Kidney (tissue), 14 donors: ENCODE data around the gene CARD9. TPM values are rescaled to one million over a fixed set of nuclear protein-coding genes. Genes with fewer than 3 reads are reported as not detected.

Experiments used
- DNase-seq, 5 donors: peaks; one replicate each; pipeline ENCODE4 v3.0.0-alpha.2; 2013 to 2020
- FAIRE-seq: peaks from 2 replicates; lab custom pipeline; 2012; peaks lifted over from hg19 to GRCh38; lab: Jason Lieb, UNC
- H3K27ac ChIP-seq, 2 donors: one replicate each; pipeline ENCODE4 v1.7.0; 2013; ENCODE audit warnings: low read depth in 2 of 2, low read length in 2 of 2, inconsistent platforms in 1 of 2
- H3K27me3 ChIP-seq: one replicate; pipeline ENCODE4 v1.7.1; 2013; ENCODE audit warnings: low read length, inconsistent platforms; ENCODE audit not compliant: control insufficient read depth, insufficient read depth
- H3K36me3 ChIP-seq, 3 donors: one replicate each; pipeline versions ENCODE4 v1.7.0 to v1.7.1; 2013; ENCODE audit warnings: low read length in 3 of 3, control low read depth in 1 of 3, inconsistent platforms in 1 of 3; ENCODE audit not compliant: insufficient read depth in 3 of 3, control insufficient read depth in 2 of 3
- H3K4me1 ChIP-seq, 3 donors: one replicate each; pipeline versions ENCODE4 v1.7.0 to v1.7.1; 2013; ENCODE audit warnings: low read length in 3 of 3, inconsistent platforms in 1 of 3, low read depth in 1 of 3; ENCODE audit not compliant: control insufficient read depth in 2 of 3, insufficient read depth in 2 of 3
- H3K4me3 ChIP-seq, 3 donors: one replicate each; pipeline versions ENCODE4 v1.7.0 to v1.8.1; 2013; ENCODE audit warnings: low read length in 3 of 3, control low read depth in 1 of 3, inconsistent platforms in 1 of 3
- H3K9ac ChIP-seq, 3 donors: one replicate each; pipeline versions ENCODE4 v1.7.0 to v1.7.1; 2013; ENCODE audit warnings: low read length in 3 of 3, control low read depth in 1 of 3, inconsistent platforms in 1 of 3
- H3K9me3 ChIP-seq, 3 donors: one replicate each; pipeline versions ENCODE4 v1.7.0 to v1.7.1; 2013; ENCODE audit warnings: low read length in 3 of 3, control low read depth in 1 of 3, inconsistent platforms in 1 of 3; ENCODE audit not compliant: control insufficient read depth in 2 of 3, insufficient read depth in 1 of 3
- CTCF ChIP-seq: IDR thresholded peaks from 3 replicates; pipeline ENCODE4 v1.5.1; 2012; ENCODE audit warnings: mild to moderate bottlenecking, moderate library complexity, borderline replicate concordance; ENCODE audit not compliant: insufficient read depth; ENCODE audit errors: extremely low read depth
- intact Hi-C: fragments of 100-400 bp; cut with DNase I; formaldehyde crosslinking; loops from one replicate; pipeline ENCODE4 v1.11.1; 2022
- polyA plus RNA-seq: library from polyadenylated mRNA; stranded (reverse); fragments of 350-450 nt; fragmentation: Illumina TruSeq; extraction: RNeasy Lipid Tissue Mini Kit (QIAGEN cat#74804); gene quantifications from one replicate; pipeline ENCODE4 v1.2.3, GENCODE V29; 2014; ENCODE audit warnings: low read depth, low replicate concordance; ENCODE audit not compliant: insufficient read depth
- total RNA-seq: library from RNA; stranded (reverse); fragmentation: NEBNext Ultra II Directional; extraction: Animal tissue kit (Norgen Biotek cat#: 25700); gene quantifications from one replicate; pipeline ENCODE4 v1.2.1, GENCODE V29; 2021
- donor health status: control.
- donor health status: control.
- donor health status: control.
- donor health status: control.
- donor health status: control.
- donor health status: DM: yes; HTN: yes; CAD: no.
- donor health status: Normal renal cell carcinoma (clear cell type).

Gene CARD9
- total and polyA plus RNA-seq, 2 donors from 2014 or later: 1.5 to 7.0 TPM

GRCh38 chr9:136416914-136417313 is 43.4 kb upstream of the CARD9 start:
- no peak for FAIRE-seq

GRCh38 chr9:136416427-136416826 is 43.0 kb upstream of the CARD9 start:
- TF ChIP-seq CTCF: no peak

More at GRCh38 chr9:136416914-136417313, 43.4 kb upstream of the CARD9 start:
- Histone ChIP-seq H3K36me3 (peaks cover 5 to 71% (median 43%) of the 10 kb centered on the region in 3 donors), H3K27me3 (no peaks in the 10 kb centered on the region), H3K4me1 (peaks cover 0 to 2% (median 0%) of the 10 kb centered on the region in 3 donors), H3K27ac (no peak overlapping the region), H3K9ac (no peak overlapping the region), H3K4me3 (no peak overlapping the region), H3K9me3 (no peaks in the 10 kb centered on the region)
- no peak for DNase-seq
- no peak for TF ChIP-seq CTCF
- intact Hi-C loops: no loop called here

DNA sequence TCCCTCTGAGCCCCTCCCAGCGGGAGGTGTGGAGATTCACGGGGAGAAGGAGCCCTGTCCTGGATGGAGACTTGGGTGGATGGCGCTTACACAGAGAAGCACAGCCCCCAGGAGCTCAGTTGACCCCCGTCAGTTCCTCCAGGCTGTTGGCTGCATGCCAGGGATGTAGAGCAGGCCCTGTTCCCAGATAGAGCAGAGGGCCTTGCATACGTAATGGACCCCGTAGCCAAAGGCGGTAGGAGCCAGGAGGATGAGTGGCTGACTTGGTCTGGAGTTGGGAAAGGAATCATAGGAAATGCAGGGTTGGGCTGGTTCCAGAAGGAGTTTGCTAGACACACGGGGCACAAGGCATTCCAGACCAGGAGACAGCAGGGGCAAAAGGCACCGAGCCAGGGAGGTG is 39.5 kb upstream of the CARD9 start:
- DNase-seq (no peak), FAIRE-seq (no peak)
- H3K36me3 ChIP-seq: peaks cover 3 to 47% (median 30%) of the 10 kb centered on the region in 3 donors
- H3K27me3 ChIP-seq: no peaks in the 10 kb centered on the region
- no peak overlapping the region for H3K4me3 ChIP-seq
- H3K27ac ChIP-seq: no peak overlapping the region
- intact Hi-C loops: no loop called here
- H3K9me3 ChIP-seq: no peaks in the 10 kb centered on the region
- no peak for TF ChIP-seq CTCF
- no peak overlapping the region for H3K9ac ChIP-seq
- peaks cover 0 to 19% (median 7%) of the 10 kb centered on the region in 3 donors for H3K4me1 ChIP-seq

More at GRCh38 chr9:136416427-136416826, 43.0 kb upstream of the CARD9 start:
- Histone ChIP-seq H3K4me1 (peaks cover 0 to 7% (median 3%) of the 10 kb centered on the region in 3 donors), H3K4me3 (no peak overlapping the region), H3K9me3 (no peaks in the 10 kb centered on the region), H3K36me3 (peaks cover 5 to 68% (median 40%) of the 10 kb centered on the region in 3 donors), H3K27ac (no peak overlapping the region), H3K9ac (no peak overlapping the region), H3K27me3 (no peaks in the 10 kb centered on the region)
- FAIRE-seq (no peak), DNase-seq (no peak)
- intact Hi-C loops: no loop called here

DNA sequence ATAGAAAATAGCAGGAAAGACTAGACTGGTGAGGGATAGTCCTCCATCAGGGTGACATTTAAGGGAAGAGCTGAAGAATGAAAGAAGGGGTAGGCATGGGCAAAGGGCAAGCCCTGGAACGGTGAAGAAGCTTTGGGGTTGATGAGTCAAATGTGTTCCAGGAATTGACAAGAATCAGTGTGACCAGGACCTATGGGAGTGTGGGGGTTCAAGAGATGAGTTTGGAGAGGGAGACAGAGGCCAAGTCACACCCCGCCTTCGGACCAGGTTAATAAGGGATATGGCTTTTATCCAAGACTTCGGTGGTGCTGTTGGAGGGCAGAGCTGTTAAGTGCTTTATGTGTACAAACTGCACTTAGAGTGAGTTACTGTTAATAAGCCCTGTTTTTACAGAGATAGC is 37.9 kb upstream of the CARD9 start:
- intact Hi-C loops: no loop called here
- H3K9ac ChIP-seq: peak overlapping the region; percentile 48 to 84 (median 50)

More for the DNA sequence above, 37.9 kb upstream of the CARD9 start:
- Histone ChIP-seq H3K4me3 (peak overlapping the region; percentile 78 to 90 (median 81)), H3K27me3 (no peaks in the 10 kb centered on the region), H3K9me3 (no peaks in the 10 kb centered on the region), H3K27ac (no peak overlapping the region), H3K4me1 (peaks cover 0 to 19% (median 7%) of the 10 kb centered on the region in 3 donors), H3K36me3 (peaks cover 3 to 40% (median 24%) of the 10 kb centered on the region in 3 donors)
- TF ChIP-seq CTCF: no peak
- DNase-seq: no peak
- no peak for FAIRE-seq
